ENCODE results near the gene MARCHF7.

DNA sequence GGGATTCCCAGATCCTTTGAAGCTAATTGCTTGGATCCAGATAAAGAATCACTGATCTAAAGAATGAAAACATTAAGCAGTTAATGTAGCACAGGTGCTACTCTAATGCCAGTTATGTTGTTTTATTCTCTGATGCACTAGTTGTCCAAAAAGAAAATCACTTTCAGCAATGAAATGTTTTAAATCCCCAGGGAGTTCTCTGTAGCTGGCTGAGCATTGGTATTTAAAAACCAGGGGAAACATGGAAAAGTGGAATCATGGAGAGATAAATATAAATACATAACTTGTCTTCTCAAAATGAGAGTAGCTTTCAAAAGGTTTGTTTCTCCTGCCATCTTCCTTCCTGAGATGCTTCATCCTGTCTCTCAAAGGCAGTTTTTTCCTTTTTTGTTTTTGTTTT lies 48.0 kb downstream of the MARCHF7 start:
- no peak for TF ChIP-seq CTCF (IDR thresholded peaks at IDR 0.05)
- no peak for TF ChIP-seq POLR2A (IDR thresholded peaks at IDR 0.05)
- no peak for TF ChIP-seq POLR2AphosphoS5 (IDR thresholded peaks at IDR 0.05)
- TF ChIP-seq EP300 (IDR thresholded peaks at IDR 0.05) = no peak

Data from stomach (tissue), 4 donors.